Caco-2 (cell line): Measurements from ENCODE around the gene TMEM97. TPM values are rescaled to one million over a fixed set of nuclear protein-coding genes. Genes with fewer than 3 reads are reported as not detected.

Source experiments
- BruUV-seq: library from RNA; stranded (reverse); fragments of 400-500 nt; replicated peaks from 2 replicates; lab custom pipeline; 2021; lab: Mats Ljungman, UMichigan
- CTCF ChIA-PET: fragments of 300-600 bp; sonication (Branson Sonifier 250); formaldehyde crosslinking; loops from one replicate; lab custom pipeline; 2022; ENCODE audit warnings: antibody characterized with exemption; lab: Charles Lee
- POLR2A ChIA-PET: fragments of 300-600 bp; sonication (Branson Sonifier 250); formaldehyde crosslinking; loops from one replicate; lab custom pipeline; 2022; ENCODE audit warnings: antibody characterized with exemption; lab: Charles Lee
- DNase-seq, 2 experiments: peaks; one replicate each; pipeline versions ENCODE4 v3.0.0 to v3.0.0-alpha.2; 2020 to 2022
- H3K27me3 ChIP-seq: replicated peaks from 2 replicates; pipeline ENCODE4 v1.6.0; 2011; ENCODE audit warnings: low read length; ENCODE audit not compliant: control insufficient read depth, insufficient read depth
- H3K36me3 ChIP-seq: 2 replicates; pipeline ENCODE4 v1.5.1; 2011; ENCODE audit warnings: low read length; ENCODE audit not compliant: control insufficient read depth, insufficient read depth
- H3K4me1 ChIP-seq: fragments of 250-450 bp; sonication (Bioruptor Pico); 2 replicates; pipeline ENCODE4 v1.5.1; 2020; ENCODE audit warnings: mild to moderate bottlenecking
- H3K4me3 ChIP-seq: 2 replicates; pipeline ENCODE4 v1.5.1; 2011; ENCODE audit warnings: low read depth, mild to moderate bottlenecking, control low read depth, low read length
- H3K9me3 ChIP-seq: fragments of 250-450 bp; sonication (Bioruptor Pico); 2 replicates; pipeline ENCODE4 v1.5.1; 2020; ENCODE audit warnings: mild to moderate bottlenecking, moderate library complexity
- H3K27ac Mint-ChIP-seq: one replicate; pipeline ENCODE4 v1.8.0; 2022; ENCODE audit warnings: mixed read lengths; ENCODE audit not compliant: unreplicated experiment
- H3K27me3 Mint-ChIP-seq: one replicate; pipeline ENCODE4 v1.8.0; 2022; ENCODE audit warnings: mixed read lengths; ENCODE audit not compliant: insufficient read depth, unreplicated experiment
- H3K36me3 Mint-ChIP-seq: one replicate; pipeline ENCODE4 v1.8.0; 2022; ENCODE audit warnings: mild to moderate bottlenecking, mixed read lengths; ENCODE audit not compliant: insufficient read depth, unreplicated experiment
- H3K4me1 Mint-ChIP-seq: one replicate; pipeline ENCODE4 v1.8.0; 2022; ENCODE audit warnings: low read depth, mixed read lengths; ENCODE audit not compliant: unreplicated experiment
- H3K4me3 Mint-ChIP-seq: one replicate; pipeline ENCODE4 v1.8.0; 2022; ENCODE audit warnings: mild to moderate bottlenecking, moderate library complexity, mixed read lengths; ENCODE audit not compliant: unreplicated experiment
- H3K9me3 Mint-ChIP-seq: one replicate; pipeline ENCODE4 v1.8.0; 2022; ENCODE audit warnings: mixed read lengths; ENCODE audit not compliant: unreplicated experiment
- CTCF ChIP-seq, 2 experiments: fragments of 200-600 bp in 1 of 2; IDR thresholded peaks; 1 replicate in 1 of 2; 2 replicates in 1 of 2; pipeline versions ENCODE4 v1.5.1 to v1.8.0; 2011 to 2022; ENCODE audit warnings: antibody characterized with exemption in 1 of 2, control low read depth in 1 of 2, inconsistent platforms in 1 of 2, low read depth in 1 of 2, low read length in 1 of 2, mild to moderate bottlenecking in 1 of 2, moderate library complexity in 1 of 2; ENCODE audit not compliant: insufficient read depth in 1 of 2, severe bottlenecking in 1 of 2, unreplicated experiment in 1 of 2
- intact Hi-C: fragments of 100-400 bp; cut with micrococcal nuclease; formaldehyde crosslinking; loops from one replicate; pipeline ENCODE4 v1.10.0; 2022; ENCODE audit not compliant: unreplicated experiment
- total RNA-seq: library from RNA; stranded (reverse); gene quantifications from 2 replicates; pipeline ENCODE4 v1.2.3, GENCODE V29; 2022

Gene TMEM97
- total RNA-seq, 1 experiment from 2014 or later: 342 TPM

- intact Hi-C loops: loop anchor here (5.0 to 10.0 kb wide), 2 partner anchors 235 to 297 kb away; partner anchors contain the start of genes ALDOC, NLK and PIGS
- ChIA-PET POLR2A (interaction anchor here (0.5 to 0.6 kb wide), 4 partner anchors 23 to 66 kb away, joined by 3 to 5 read pairs (median 3); no protein-coding TSS in a partner anchor), CTCF (no interaction called here)
- no peak for DNase-seq
- Histone ChIP-seq H3K9me3 (no peaks in the 10 kb centered on the region), H3K27me3 (no peaks in the 10 kb centered on the region), H3K4me3 (no peak overlapping the region), H3K36me3 (peaks cover 12% of the 10 kb centered on the region), H3K4me1 (peaks cover 16% of the 10 kb centered on the region)
- no peak overlapping the region for H3K4me3 Mint-ChIP-seq
- no peak overlapping the region for H3K27ac Mint-ChIP-seq
- H3K36me3 Mint-ChIP-seq: peaks cover 81% of the 10 kb centered on the region
- no TSS peak for BruUV-seq
- peaks cover 19% of the 10 kb centered on the region for H3K4me1 Mint-ChIP-seq
- no peaks in the 10 kb centered on the region for H3K27me3 Mint-ChIP-seq
- H3K9me3 Mint-ChIP-seq: no peaks in the 10 kb centered on the region
- no peak for TF ChIP-seq CTCF (IDR thresholded peaks at IDR 0.05; ENCODE audit: insufficient read depth in 1 of 2, low read depth in 1 of 2, low read length in 1 of 2, severe bottlenecking in 1 of 2, unreplicated experiment in 1 of 2)
These were observed 20.4 kb downstream of the TMEM97 start for GRCh38 chr17:28339431-28339830.

- H3K36me3 Mint-ChIP-seq: peaks cover 84% of the 10 kb centered on the region
- intact Hi-C loops: no loop called here
- CTCF ChIA-PET: no interaction called here
These were observed 21.4 kb downstream of the TMEM97 start for GRCh38 chr17:28340374-28340773.

GRCh38 chr17:28341516-28341915 is 22.5 kb downstream of the TMEM97 start:
- intact Hi-C loops: no loop called here
- peak overlapping the region; percentile 21 for H3K27ac Mint-ChIP-seq
- H3K36me3 Mint-ChIP-seq: peaks cover 84% of the 10 kb centered on the region
- no peak overlapping the region for H3K4me3 Mint-ChIP-seq
- TF ChIP-seq CTCF (IDR thresholded peaks at IDR 0.05; ENCODE audit: insufficient read depth in 1 of 2, low read depth in 1 of 2, low read length in 1 of 2, severe bottlenecking in 1 of 2, unreplicated experiment in 1 of 2): no peak
- peaks cover 20% of the 10 kb centered on the region for H3K4me1 Mint-ChIP-seq
- CTCF ChIA-PET: no interaction called here
- POLR2A ChIA-PET: no interaction called here
- no peaks in the 10 kb centered on the region for H3K27me3 Mint-ChIP-seq
- no peak for DNase-seq
- no TSS peak for BruUV-seq
- no peaks in the 10 kb centered on the region for H3K9me3 Mint-ChIP-seq
- peaks cover 14% of the 10 kb centered on the region for H3K36me3 ChIP-seq
- no peak overlapping the region for H3K4me3 ChIP-seq
- H3K4me1 ChIP-seq: peaks cover 25% of the 10 kb centered on the region
- H3K27me3 ChIP-seq: no peaks in the 10 kb centered on the region
- H3K9me3 ChIP-seq: no peaks in the 10 kb centered on the region

More at GRCh38 chr17:28340374-28340773, 21.4 kb downstream of the TMEM97 start:
- Mint-ChIP-seq H3K4me3 (no peak overlapping the region), H3K27me3 (no peaks in the 10 kb centered on the region), H3K27ac (no peak overlapping the region), H3K4me1 (peaks cover 13% of the 10 kb centered on the region), H3K9me3 (no peaks in the 10 kb centered on the region)
- POLR2A ChIA-PET: no interaction called here
- no peak for DNase-seq
- H3K4me3 ChIP-seq: no peak overlapping the region
- H3K9me3 ChIP-seq: no peaks in the 10 kb centered on the region
- no TSS peak for BruUV-seq
- H3K4me1 ChIP-seq: peaks cover 14% of the 10 kb centered on the region
- H3K36me3 ChIP-seq: peaks cover 12% of the 10 kb centered on the region
- no peak for TF ChIP-seq CTCF (IDR thresholded peaks at IDR 0.05; ENCODE audit: insufficient read depth in 1 of 2, low read depth in 1 of 2, low read length in 1 of 2, severe bottlenecking in 1 of 2, unreplicated experiment in 1 of 2)
- no peaks in the 10 kb centered on the region for H3K27me3 ChIP-seq
